LHCN-M2 (cell line): Measurements from ENCODE around the gene NFATC1. TPM values are rescaled to one million over a fixed set of nuclear protein-coding genes. Genes with fewer than 3 reads are reported as not detected.
A peak's percentile ranks its signal among the peaks of the same experiment; 100 is the strongest.

Source experiments
- DNase-seq: peaks from one replicate; pipeline ENCODE4 v3.0.0-alpha.2; 2012; ENCODE audit warnings: low read depth
- total RNA-seq: library from RNA; depleted of rRNA; stranded (reverse); fragments of >200 nt; gene quantifications from 2 replicates; pipeline ENCODE4 v1.2.3, GENCODE V29; 2014

Gene NFATC1
- total RNA-seq, 1 experiment from 2014 or later: 4.5 TPM

- DNase-seq: no peak
Measured at GRCh38 chr18:79519751-79520477, 124.2 kb downstream of the NFATC1 start.

DNA sequence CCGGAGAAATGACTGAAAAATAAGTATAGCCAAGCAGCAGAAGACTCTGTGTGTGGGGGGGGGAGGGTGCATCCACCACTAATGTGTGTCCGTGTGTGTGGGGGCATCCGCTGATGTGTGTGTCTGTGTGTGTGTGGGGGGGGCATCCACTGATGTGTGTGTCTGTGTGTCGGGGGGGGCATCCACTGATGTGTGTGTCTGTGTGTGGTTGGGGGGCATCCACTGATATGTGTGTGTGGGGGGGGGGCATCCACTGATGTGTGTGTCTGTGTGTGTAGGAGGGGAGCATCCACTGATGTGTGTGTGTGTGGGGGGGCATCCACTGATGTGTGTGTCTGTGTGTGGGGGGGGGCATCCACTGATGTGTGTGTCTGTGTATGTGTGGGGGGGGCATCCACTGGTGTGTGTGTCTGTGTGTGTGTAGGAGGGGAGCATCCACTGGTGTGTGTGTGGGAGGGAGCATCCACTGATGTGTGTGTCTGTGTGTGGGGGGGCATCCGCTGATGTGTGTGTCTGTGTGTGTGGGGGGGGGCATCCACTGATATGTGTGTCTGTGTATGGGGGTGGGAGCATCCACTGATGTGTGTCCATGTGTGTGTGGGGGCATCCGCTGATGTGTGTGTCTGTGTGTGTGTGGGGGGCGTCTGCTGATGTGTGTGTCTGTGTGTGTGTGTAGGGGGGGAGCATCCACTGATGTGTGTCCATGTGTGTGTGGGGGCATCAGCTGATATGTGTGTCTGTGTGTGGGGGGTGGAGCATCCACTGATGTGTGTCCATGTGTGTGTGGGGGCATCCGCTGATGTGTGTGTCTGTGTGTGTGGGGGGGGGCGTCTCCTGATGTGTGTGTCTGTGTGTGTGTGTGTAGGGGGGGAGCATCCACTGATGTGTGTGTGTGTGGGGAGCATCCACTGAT, 125.0 kb downstream of the NFATC1 start:
- no peak for DNase-seq

GRCh38 chr18:79521416-79522205, 125.9 kb downstream of the NFATC1 start:
- no peak for DNase-seq

- DNase-seq: no peak
Measured at GRCh38 chr18:79522451-79523205, 126.9 kb downstream of the NFATC1 start.

DNA sequence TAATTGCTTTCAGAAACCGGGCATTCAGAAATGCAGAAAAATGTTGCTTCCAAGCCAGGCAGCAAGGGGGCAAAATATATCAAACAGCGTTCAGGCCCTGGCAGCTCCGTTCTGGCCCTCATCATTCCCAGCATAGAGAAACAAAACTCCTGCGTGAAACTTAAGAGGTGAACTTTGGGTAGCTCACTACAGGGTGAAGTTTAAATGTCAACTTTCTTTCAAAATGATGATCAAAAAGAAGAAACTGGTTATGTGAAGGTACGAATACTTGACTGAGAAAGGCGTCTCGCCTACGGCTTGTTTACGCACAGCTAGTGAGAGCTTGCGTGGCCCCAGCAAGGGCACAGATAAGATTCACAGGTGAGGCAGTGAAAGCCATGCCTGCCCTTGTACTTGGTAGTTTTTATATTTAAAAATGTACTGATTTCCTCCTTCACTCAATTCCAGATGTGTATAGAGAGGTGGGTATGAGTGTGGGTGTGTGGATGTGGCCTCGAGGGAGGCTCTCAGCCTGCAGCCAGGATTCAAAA, 127.5 kb downstream of the NFATC1 start:
- no peak for DNase-seq

DNA sequence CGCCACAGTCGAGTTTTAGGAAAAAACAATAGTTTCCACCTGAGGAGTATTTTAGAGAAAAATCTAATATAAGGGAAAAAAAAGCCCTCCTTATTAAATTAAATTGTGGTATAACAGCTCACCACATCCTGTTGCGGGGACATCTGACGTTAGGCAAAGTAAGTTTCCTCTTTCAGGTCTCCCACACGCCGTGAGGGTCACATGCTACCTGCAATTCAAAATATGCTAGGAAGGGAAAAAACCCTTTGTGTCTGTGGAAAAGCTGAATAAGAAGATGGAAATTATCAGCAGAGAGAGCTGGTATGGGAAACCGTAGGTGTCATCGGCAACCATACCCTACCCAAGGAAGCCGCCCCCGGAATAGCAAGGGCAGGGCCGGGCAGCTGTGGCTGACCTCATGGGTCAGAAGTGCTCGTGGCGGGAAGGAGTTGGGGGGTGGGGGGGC, 128.0 kb downstream of the NFATC1 start:
- DNase-seq: no peak

GRCh38 chr18:79524181-79525078, 128.7 kb downstream of the NFATC1 start:
- no peak for DNase-seq

DNA sequence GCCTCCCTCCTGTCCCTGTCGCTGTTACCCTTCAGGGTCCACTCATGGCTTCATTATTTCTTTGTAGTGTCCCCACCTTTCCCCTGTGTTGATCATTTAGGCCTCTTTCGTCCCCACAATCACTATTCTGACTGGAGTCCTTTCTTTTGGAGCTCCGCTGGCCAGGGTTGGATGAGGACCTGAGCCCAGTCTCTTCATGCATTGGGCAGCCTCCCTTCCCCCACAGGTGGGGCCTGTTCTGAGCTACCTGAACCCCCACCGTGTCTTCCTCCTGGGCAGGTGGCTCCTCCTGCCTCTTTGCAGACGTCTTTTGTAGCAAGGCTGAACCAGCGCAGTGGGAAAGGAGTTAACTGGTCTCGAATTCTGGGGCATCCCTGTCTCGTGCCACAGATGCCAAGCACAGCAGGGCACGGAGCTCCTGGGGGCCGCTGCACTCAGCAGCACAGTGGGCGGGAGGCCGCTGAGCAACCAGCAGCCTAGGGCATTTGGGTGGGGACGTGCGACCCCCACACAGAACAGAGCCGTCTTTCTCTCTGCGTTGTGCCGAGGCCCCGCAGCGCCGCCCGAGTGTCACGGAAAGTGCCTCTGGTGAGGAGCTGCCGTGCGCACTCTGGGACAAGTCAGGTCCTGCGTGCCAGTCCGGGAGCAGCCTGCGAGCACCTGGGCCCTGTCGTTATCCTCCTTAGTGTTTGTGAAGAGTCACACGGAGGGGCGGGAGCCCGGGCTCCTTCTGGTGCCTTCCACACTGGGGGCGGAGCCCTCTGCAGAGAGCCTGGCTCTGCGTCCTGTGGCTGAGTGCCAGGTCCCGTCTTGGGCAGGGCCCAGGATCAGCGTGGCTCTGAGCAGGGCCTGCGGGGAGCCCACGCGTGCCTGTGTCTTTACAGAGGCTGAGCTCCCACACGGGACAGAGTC, 130.1 kb downstream of the NFATC1 start:
- DNase-seq: no peak

- no peak for DNase-seq
Measured at GRCh38 chr18:79526468-79527460, 131.0 kb downstream of the NFATC1 start.

DNA sequence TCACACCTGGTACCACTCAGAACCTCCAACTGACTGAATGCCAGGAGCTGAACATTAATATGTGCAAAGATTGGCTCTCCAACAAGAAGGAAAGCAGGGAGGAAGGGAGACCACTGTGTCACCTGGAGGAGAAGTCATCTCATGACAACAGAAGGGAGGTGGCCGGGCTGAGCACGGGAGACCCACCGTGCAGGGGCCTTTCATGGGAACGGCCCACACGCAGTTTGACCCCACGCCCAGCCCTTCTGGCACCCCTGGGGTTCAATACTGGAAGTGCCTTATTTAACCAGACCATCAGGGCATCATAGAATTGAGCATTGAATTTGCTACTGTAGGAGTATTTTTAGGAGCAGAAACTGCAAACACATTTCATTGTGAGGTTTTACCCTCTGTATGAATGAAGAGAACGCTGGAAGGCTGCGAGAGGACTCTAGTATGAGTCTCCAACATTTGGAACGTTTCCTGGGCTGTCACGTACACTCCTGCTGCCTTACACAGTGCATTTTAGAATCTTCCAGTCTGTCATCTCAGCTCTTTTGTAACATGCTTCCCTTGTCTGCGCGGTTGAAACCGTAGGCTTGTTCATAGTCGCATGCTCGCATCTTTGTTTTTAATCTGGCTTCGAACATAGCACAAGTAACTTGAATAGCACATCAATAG, 132.1 kb downstream of the NFATC1 start:
- no peak for DNase-seq

DNA sequence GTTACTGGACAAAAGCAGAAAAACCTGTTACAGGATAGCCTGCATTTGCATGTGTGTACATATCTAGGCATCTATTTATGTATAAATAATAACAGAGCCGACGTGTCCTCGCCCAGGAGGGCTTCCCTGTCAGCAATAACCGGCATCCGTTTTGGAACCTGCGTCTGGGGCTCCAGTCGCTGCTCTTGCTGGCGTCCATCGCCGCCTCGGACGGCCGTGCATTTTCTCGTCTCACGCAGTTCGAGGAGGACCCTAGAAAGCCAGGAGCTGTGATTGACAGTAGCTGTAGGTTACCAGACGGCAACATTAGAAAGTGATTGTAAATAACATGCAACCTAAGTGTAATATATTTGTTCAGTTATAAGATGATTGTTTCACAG, 132.6 kb downstream of the NFATC1 start:
- DNase-seq: no peak

DNA sequence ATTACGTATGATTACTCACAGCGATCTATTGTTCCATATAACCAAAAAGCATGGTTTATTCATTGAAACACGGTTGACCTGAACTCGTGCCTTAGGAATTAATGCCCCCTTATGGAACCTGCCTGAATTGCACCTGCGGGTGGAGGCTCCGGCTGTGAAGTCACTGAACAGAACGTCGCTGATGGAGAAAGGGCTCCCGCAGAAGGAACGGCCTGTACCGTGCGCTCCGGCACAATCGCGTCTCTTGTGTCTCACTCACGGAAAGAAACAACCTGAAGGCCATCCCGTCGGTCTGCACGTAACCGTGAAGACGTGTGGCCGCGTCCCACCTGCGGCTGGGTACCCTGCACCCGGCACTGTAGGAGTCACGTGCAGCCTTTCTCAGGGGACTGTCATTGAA, 133.1 kb downstream of the NFATC1 start:
- DNase-seq: peak; percentile 44

- no peak for DNase-seq
Measured at GRCh38 chr18:79529296-79529695, 133.6 kb downstream of the NFATC1 start.

DNA sequence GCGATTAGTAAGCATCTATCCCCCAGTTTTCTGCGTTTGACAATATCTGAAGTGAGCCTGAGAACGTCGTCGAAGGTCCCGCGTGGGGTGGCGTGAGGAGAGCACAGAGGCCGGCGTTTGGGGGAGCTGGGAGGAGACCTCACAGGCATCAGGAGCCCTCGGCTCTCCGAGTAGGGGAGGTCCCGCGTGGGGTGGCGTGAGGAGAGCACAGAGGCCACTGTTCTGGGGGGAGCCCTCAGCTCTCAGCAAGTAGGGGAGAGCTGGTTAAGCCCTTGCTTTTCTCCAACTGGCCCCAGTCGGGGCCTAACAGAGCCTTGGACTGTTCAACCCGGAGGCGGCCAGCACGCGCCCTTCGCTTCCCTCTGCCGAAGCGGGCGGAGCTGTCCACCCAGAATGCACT, 134.3 kb downstream of the NFATC1 start:
- DNase-seq: no peak

- no peak for DNase-seq
Measured at GRCh38 chr18:79530821-79531220, 135.1 kb downstream of the NFATC1 start.

- DNase-seq: no peak
Measured at GRCh38 chr18:79531386-79531785, 135.7 kb downstream of the NFATC1 start.

- DNase-seq: no peak
Measured at GRCh38 chr18:79531926-79532312, 136.2 kb downstream of the NFATC1 start.
